NCI-H82 (cell line): Measurements from ENCODE around the gene DYNC1I1.

Experiments
- DNase-seq: peaks from one replicate; lab custom pipeline; 2025; lab: John Stamatoyannopoulos, UW

Gene DYNC1I1

DNA sequence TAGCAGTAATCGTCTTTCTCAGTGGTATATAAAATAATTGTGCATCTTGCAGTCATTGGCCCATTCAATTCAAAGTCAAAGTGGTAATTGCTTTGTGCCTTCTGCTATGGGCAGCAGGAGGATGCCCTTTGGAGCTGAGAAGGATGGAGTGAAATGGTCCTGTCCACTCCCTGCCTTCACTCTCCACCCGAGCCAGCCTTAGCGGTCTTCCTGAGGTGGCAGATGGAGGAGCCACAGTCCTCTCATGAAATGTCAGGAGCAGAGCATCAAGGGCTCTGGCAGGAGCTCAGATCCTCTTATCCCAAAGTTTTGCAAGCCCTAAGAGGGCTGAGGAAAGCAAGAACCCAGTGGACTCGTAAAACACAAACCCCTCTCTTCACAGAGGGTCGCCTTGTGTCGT, 199.4 kb downstream of the DYNC1I1 start:
- DNase-seq = no peak

DNA sequence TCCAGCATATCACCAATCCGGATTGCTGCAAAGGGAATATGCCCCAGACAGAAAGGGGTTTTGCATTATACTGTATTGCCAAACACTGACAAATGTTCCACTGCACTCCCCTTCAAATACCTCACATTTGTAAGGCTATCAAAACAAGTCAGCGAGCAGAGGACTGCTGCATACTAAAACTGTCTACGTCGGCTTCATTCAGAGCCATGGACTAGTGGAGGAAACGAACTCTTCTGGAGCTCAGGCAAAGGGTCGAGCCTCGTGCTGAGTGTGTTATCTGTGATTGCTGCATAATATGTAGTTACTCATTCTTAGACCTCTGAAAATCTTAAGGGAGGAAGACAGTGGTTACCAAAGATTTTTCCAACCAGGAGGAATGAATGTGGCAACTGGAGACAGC, 200.2 kb downstream of the DYNC1I1 start:
- DNase-seq = no peak

GRCh38 chr7:95974108-95974507, 201.8 kb downstream of the DYNC1I1 start:
- no peak for DNase-seq

- no peak for DNase-seq
These were observed 204.2 kb downstream of the DYNC1I1 start for GRCh38 chr7:95976369-95977060.

GRCh38 chr7:95977994-95978393, 205.6 kb downstream of the DYNC1I1 start:
- no peak for DNase-seq

DNA sequence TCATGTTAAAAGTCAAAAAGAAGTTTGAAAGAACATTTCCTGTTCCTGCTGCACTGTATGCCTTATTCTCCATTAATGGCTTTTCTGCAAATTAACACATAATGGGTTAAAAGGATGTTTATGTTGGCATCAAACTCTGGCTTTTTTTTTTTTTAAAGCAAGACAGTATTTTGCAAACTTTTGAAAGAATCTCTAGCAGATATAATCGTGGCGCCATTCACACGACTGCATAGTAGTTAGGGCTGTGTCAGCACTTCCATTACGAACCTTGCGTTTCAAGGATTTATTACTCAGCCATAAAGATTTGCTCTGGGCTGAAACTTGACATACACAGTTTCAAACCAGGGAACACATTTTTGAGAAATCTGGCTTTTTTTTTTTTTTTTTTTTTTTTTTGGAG, 207.8 kb downstream of the DYNC1I1 start:
- no peak for DNase-seq

DNA sequence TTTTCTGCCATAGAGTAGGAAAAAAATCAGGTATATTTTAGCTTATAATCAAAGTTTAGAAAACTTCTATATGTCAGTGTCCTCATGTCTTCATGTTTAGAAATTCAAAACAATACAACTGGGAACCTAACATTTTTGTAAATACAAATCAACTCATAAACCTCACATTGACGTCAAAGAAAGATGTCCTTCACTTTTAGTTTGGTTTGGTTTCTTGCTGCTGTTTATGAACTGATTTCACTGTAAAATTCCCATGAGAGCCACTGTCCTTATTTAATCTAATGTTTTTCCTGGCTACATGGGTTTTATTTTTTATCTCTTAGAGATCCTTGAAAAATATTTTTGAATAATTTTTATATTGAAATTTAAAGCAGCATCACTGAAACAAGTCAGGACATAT, 208.4 kb downstream of the DYNC1I1 start:
- no peak for DNase-seq

DNA sequence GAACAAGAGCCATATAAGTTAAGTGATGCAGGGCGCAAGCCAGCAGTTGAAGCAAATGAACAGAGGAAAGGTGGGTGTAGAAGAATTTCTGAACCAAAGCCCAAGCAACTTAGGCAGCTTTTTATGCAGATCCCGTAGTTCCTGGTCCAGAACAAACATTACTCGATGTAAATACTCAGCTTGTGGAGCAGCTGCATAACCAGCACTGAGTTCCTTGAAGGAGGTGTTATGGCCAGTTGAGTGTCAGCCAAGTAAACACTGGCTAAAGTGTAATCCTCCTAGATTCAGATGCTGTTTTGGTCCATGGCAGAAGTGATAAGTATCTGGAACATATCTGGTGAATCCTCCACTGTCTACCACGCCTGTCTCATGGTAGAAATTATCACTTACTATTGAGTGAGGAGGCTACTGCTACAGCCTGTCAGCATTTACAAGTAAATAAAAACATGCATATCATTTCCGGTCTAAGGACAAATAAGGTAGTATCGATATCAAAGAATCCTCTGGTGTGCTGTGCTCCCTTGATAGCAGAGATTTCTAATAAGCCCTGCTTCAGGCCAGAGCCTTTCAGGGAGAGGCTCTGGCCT, 213.9 kb downstream of the DYNC1I1 start:
- no peak for DNase-seq

- DNase-seq = no peak
These were observed 216.9 kb downstream of the DYNC1I1 start for GRCh38 chr7:95989301-95989700.

DNA sequence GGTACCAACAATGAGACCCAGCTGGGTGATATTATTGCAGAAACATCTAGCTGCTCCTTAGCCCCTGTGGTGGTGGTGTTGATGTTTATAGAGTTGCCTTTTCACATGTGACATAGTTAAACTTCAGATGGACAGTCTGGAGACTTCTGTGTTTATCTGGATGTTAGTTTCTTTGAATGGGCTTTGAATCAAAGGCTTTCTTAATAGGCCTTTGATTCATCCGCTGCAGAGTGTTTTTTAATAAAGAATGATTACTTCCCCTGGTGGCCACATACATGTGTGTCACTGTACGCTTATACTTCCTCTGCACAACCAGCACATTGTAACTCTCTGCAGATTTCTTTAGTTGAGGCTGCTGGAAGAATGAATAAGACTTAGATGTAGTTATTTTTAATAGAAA, 221.0 kb downstream of the DYNC1I1 start:
- DNase-seq = peak; percentile 2

DNA sequence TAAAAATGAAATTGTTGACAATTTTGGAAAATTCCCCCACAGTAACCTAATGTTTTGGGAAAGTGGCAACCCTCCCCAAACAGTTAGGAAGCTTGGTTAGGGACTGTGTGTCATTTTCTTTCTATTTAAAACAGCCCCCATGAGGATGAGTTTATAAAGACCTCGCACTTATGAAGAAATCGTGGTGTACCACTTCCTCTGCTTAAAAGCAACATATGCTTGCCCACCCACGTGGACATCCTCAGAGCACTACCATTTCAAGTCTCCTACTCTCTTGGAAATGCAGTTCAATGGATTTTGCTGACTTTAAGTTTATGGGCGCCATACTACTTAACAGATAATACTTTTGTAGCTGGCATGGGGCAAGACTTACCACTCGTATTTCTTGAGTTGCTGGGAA, 223.8 kb downstream of the DYNC1I1 start:
- DNase-seq = no peak

- no peak for DNase-seq
These were observed 224.5 kb downstream of the DYNC1I1 start for GRCh38 chr7:95996886-95997285.

GRCh38 chr7:95997632-95998031, 225.3 kb downstream of the DYNC1I1 start:
- no peak for DNase-seq

DNA sequence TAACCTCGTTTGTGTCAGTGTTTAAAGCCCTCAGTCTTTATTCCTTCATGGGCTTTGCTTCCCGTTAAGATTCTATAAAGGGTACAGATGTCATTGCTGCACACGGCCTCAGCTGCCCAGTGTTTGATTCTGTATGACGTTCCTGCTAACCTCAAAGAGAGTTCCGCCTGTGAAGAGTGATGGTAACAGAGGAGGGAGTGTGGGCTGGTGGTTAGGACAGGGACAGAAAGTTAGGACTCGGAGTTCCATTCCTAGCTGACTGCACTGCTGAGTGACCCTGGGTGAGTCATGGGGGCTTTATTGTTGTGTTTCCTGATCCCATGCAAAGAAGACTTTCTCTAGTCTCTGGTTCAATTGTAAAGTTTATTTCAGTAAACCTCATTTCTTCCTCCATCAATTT, 227.1 kb downstream of the DYNC1I1 start:
- DNase-seq = no peak

GRCh38 chr7:96004578-96004977, 232.2 kb downstream of the DYNC1I1 start:
- peak; percentile 41 for DNase-seq

GRCh38 chr7:96005271-96005670, 232.9 kb downstream of the DYNC1I1 start:
- DNase-seq = no peak

- no peak for DNase-seq
These were observed 236.8 kb downstream of the DYNC1I1 start for GRCh38 chr7:96009148-96009547.

- DNase-seq = no peak
These were observed 241.5 kb downstream of the DYNC1I1 start for GRCh38 chr7:96013836-96014235.

DNA sequence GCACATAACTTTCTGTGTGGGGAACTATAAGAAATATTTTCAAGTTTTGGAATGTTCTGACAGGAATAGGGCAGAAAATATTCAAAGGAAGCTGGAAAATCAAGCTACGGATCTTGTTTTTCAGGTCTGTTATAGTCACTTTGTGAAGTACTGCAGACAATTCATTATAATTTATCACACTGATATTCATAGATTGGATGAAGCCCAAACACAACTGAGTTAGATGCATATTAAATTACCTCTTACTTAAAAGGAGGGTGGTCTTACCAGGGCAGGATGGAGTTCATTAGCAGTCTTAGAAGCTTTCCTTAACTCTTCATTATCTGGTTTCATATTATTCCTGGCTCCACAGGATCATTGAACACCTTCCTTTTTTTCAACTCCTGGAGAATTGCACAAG, 242.3 kb downstream of the DYNC1I1 start:
- no peak for DNase-seq

DNA sequence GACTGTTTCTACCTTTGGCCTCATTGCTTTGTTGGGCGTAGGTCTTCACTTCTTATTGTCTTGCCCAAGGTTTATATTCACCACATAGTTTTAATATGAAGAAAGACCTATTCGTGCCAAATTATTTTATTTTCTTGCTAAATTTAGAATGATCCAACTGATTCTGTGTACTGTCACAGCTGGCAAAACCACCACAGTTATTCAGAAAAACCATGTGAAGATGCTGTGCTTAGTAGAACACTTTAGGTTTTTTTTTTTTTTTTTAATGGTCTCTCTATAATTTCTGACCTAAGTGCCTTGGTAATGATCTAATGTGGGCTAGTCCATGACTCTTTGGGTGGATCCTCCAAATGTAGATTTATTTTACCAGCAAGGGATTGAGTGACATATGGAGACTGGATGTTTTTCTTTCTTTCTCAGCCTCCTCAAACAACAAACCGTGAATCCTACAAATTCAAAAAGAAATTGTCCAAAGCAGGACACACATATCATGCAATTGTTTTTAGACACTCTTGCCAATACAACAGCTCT, 243.8 kb downstream of the DYNC1I1 start:
- DNase-seq = no peak

DNA sequence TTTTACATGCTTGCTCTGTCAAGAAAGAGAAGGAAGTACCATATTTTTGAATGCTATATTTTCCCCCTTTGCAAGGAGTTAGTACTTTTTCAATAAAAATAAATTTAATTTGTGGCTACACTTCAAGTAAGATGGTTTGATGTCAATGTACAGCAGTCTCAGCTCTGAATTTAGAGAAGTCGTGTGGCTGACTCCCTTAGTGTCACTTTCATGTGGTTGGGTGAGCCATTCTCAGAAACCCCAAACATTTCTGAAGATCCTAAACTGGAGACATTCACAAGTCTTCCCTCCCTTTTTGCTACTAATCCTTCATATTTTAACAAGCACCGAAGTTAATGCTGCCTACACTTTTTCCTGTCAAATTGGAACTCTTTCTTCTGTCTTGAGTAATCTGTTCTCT, 244.4 kb downstream of the DYNC1I1 start:
- DNase-seq = no peak

GRCh38 chr7:96017877-96018276, 245.5 kb downstream of the DYNC1I1 start:
- no peak for DNase-seq

DNA sequence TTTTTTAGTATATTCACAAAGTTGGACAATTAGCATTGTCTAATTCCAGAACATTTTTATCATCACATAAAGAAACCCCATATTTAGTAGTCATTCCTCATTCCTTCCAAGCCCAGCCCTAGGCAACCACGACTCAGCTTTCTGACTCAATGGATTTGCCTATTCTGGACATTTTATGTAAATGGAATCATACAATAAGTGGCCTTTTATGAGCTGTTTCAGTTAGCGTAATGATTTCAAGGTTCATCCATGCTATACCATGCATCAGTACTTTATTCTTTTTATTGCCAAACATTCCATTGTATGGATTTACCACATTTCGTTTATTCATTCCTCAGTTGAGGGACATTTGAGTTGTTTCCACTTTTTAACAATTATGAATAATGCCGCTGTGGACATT, 249.2 kb downstream of the DYNC1I1 start:
- no peak for DNase-seq

GRCh38 chr7:96023387-96023786, 251.0 kb downstream of the DYNC1I1 start:
- peak; percentile 80 for DNase-seq
